GM19238 (cell line): ENCODE results near the gene SNX1.

Source experiments
- DNase-seq: peaks from one replicate; pipeline ENCODE4 v3.0.0; 2011; ENCODE audit warnings: low spot score; ENCODE audit not compliant: insufficient read length

SNX1 gene

DNA sequence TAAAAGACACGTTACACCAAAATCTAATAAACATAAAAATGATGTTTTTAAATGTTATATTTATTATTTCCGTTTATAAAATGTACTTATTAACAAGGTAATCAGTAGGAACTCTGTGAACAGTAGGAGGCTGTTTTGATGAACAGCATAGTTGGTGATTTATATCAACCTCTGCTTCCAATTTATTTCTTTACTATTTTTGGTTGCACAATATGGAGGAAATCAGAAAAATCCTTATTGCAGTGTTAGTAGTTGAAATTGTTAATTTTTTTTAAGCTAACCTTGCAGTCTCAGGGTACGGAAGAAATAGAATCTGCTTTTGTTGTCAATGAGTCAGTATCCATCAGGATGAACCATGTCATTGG is 50.7 kb downstream of the SNX1 start:
- DNase-seq, result no peak

DNA sequence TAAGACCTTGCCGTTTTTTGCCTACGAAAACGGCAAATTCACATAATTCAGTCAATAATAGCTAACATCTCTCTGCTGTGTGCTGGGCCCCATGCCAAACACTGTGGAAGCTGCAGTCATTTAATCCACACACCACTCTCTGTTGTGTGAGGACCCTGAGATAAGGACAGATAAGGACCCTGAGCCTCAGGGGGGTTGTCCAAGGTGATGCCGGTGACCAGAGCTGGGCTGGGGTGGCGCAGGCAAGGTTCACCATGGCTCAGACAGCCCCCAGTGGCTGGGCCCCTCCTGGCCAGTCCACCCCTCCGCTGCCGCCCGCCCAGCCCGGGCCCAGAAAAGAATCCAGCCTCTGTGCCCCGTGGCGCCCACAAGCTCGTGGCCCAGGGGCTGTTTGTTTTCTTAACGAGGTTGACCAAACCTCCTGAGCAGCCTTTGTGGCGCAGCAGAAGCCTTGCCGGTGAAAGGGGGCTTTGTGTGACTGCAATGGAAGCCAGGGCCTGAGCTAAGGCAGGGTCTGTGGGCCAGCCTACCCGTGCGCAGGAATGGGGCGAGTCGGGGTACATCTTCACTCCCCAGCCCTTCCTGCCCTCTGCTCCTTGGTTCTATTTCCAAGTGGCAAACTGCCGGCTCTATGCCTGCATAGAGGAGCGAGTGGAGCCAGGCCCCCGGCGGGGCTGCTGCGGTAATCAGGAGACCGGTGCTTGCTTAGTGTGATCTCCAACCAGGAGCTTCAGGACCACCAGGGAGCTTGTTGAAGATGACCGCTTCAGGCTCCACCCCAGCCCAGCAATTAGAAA is 51.3 kb downstream of the SNX1 start:
- DNase-seq, result no peak

DNA sequence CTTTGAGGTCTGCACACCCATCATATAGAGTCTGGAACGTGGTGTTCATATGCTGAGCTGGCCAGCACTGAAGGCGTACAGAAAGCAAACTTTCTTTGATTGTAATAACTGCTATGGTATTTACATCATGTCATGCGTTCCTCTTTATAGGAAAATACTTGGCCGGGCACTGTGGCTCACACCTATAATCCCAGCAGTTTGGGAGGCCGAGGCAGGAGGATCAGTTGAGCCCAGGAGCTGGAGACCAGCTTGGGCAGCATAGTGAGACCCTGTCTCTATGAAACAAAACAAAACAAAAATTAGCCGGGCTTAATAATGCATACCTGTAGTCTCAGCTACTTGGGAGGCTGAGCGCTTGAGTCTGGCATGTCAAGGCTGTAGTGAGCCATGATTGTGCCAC is 52.4 kb downstream of the SNX1 start:
- DNase-seq, result no peak

DNA sequence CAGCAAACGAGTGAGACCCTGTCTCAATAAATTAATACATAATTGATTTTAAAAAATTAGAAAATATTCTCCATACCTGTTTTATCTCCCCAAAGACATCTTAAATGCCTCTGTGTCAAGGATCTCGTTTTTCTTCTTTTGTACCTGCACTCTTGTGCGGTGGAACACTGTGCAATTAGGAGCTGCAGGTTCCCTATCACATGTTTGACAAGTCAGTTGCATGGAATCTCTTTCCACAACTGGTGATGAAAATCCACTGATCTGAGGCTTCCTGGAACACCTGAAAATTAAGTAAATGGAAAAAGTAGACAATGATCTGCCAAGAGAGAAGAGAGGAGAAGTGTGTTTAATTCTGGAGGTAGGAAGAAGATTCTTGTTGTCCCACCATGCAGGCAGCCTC is 52.8 kb downstream of the SNX1 start:
- DNase-seq, result no peak

GRCh38 chr15:64149424-64149823 is 53.6 kb downstream of the SNX1 start:
- DNase-seq, result no peak

DNA sequence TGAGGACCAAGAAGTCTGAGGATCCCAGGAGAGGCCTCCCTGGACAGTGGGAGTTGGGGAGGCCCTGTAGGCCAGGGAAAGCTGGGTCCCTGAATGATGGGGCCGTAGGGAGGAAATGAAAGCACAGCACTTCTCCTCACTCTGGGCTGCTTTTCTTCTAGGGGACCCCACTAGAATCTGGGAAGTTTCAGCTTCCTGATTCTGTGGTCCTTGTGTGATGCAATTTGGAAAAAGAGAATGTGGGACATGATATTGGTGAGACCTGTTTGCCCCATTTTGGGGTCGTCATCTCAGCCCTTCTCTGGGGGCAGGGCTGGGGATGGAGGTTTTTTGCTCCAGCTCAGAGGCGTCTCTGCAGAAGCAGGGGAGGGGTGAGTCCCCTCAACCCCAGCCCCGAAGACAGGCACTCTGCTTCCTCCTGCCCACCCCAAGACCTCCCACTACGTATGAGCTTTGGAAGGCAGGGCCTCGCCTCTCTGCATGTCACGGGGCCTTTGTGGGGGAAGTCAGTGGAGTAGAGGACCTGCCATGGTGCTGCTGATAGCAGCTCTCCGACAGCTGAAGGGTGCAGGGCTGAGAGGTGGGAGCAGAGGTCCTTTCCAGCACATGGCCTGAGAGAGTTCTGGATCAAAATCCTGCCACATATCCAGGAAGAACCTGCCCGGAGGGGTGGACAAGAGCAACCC is 54.3 kb downstream of the SNX1 start:
- no peak for DNase-seq

GRCh38 chr15:64151727-64152506 is 56.1 kb downstream of the SNX1 start, which contains the start of gene SNX22:
SNX22 (plus strand) TSS chr15:64151731; CDS start chr15:64151776, 45 bp downstream.
- peak; percentile 42 for DNase-seq

GRCh38 chr15:64152507-64153387 is 57.0 kb downstream of the SNX1 start:
- peak; percentile 43 for DNase-seq

DNA sequence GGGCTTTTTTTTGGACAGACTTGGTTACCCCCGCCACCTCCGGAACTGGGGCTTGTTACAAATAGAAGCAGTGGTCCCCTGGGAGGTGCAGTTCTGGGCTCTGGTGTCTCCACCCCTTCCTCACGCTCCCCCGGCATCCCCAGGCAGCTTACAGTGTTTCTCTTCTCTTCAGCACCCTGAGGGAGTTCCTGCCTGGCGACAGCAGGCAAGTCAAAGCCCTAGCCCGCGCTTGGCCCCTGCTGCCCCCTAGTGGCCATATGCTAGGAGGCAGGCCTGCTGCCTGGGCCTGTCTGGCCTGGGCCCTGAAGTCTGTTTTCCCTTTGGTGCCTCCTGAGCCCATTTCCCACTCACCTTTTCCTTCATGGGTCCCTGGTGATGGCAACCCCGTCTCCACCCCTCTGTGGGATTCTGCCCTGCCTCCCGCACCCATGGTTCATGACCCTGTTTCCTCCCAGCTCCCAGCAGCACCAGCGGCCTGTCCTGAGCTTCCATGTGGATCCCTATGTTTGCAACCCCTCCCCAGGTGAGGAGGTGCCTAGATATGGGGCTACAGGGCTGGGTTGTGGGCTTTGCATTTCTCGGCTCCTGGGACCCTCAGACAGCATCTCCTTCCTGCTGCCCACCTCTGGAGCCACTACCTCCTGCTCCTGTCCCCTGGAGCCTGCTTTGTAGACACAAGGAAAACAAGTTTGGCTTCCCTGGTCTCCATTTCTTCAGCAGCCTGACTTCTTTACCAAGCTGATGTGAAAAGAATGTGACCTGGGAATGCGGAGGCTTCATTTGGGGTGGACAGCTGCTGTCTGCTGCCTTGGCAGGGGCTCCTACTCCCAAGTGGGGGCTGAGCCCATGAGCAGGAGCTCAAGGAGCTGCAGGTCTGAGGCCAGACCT is 57.9 kb downstream of the SNX1 start:
- peak; percentile 95 for DNase-seq

- no peak for DNase-seq
Observed at GRCh38 chr15:64155802-64156651, 60.2 kb downstream of the SNX1 start.

DNA sequence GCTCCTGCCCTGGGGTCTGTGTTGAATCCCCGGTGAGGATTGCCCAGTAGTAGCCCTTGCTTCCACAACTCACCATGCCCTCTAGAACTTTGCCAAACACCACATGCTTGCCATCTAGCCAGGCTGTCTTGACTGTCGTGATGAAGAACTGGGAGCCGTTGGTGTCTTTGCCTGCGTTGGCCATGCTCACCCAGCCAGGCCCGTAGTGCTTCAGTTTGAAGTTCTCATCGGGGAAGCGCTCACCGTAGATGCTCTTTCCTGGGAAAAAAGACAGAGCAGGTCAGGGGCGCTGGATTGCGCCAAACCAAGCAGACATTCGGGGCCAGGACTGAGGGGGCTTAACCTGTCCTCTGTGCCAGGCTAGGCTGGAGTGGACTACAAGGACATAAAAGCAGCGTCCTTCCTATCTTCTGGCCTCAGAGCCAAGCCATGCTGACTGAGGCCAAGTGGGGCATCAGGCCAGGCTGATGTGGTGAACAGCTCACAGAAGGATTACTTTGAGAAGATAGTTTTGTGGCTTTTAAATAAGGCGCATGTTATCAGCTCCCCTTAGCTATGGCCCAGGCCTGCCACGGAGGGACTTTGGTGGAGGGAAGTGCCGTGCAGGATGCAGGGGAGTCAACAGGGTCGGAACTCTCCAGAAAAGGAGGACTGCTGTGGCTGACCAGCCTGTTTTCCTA is 61.0 kb downstream of the SNX1 start:
- DNase-seq, result no peak

DNA sequence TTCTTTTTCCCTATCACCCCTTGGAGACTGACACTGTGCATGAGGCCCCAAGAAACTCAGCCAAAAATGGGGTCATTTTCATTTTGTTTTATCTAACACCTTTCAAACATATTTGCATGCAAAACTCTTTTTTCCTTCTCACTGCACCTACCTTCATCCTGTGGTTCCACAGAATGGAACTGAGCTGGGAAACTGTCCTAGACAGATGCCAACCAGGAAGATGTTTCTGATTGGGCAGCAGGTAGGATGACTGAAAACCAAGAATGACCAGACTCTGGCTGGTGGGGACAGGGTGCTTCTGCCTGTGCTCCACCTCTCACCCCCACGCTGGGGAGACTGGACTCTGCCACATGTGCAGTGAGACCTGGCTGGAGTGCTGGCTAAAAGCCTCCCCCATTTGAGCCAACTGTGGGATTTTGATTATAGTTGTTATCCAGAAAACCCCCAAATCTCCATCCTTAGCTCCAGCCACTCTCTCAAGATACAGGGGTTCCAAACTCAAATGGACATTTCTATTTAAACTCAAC is 61.9 kb downstream of the SNX1 start:
- no peak for DNase-seq

DNA sequence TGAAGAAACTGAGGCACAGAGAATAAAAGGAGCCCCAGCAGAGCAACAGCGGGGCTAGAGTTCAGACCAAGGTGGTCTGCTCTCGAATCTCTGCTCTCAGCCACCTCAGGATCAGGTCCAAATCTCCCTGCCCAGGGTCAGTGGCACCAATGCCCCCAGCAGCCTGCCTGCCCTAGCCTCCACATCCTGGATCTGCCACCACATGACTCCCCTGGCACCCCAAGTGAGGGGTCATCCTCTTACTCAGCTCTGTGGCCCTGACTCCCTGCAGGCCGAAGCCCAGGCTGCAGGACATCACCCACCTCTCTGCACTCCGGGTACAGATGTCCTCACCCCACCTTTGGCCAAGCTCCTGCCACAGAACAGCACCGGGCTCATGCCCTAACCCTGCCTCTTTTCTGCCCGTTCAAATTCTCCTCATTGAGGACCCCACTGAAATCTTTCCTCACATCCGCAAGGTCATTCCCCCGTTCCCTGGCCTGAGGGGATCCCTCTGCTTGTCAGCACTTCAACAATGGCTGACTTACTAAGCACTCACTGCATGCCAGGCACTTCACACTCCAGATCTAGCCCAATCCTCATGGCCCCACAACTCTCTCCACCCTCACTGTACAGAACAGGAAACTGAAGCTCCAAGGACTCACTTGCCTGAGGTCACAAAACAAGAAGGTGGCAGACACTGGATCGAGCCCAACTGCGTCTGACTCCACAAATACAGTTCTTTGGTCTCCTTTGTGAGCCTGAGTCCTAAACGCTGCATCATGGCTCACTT is 62.8 kb downstream of the SNX1 start:
- DNase-seq, result no peak

DNA sequence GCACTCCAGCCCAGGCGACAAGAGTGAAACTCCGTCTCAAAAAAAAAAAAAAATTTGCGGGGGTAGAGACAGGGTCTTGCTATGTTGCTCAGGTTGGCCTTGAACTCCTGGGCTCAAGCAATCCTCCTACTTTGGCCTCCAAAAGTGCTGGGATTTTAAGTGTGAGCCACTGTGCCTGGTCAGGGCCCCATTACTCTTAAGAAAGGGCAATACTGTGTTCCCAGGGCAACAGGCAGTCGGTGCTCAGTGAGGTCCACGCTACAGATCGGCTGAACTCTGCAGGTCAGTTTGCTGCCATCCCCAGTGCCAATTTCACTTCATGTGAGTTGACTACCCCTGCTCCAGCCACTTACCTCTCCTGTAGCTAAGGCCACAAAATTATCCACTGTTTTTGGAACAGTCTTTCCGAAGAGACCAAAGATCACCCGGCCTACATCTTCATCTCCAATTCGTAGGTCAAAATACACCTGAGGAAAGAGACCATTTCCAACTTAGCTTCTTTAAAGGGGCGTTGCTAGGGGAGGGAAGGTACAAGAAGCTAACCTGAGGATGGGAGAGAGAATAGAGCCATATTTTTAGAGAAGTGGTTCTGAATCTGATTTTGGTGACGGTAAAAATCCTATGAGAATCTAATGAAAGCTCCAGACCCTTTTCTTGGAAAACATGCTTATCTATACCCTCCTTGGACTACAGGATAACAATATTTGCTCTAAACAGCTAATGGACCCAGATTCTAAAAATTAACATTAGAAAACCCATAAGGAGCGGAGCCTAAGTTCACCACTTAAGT is 66.1 kb downstream of the SNX1 start:
- no peak for DNase-seq

GRCh38 chr15:64162478-64162868 is 66.7 kb downstream of the SNX1 start:
- no peak for DNase-seq

GRCh38 chr15:64162869-64163658 is 67.3 kb downstream of the SNX1 start, which contains the start of gene PPIB:
PPIB (minus strand) TSS chr15:64163022; CDS start chr15:64162986, 36 bp downstream.
- DNase-seq, result peak; percentile 95
